Measurements from ENCODE around the gene CPS1.

Gene CPS1

GRCh38 chr2:210546424-210547208 lies 9.8 kb upstream of the CPS1 start:
- no peaks in the 10 kb centered on the region for H3K9me3 ChIP-seq (ENCODE audit: control insufficient read depth, insufficient read depth, low read depth, low read length)
- no peaks in the 10 kb centered on the region for H3K27me3 ChIP-seq (ENCODE audit: control insufficient read depth, insufficient read depth, low read length)
- no peak overlapping the region for H3K4me3 ChIP-seq (ENCODE audit: low read depth, low read length)
- H3K9ac ChIP-seq (ENCODE audit: low read length): no peak overlapping the region
- no peaks in the 10 kb centered on the region for H3K36me3 ChIP-seq (ENCODE audit: control insufficient read depth, insufficient read depth, low read length)
- no peak overlapping the region for H3K27ac ChIP-seq (ENCODE audit: low read depth, low read length)
- H3K4me1 ChIP-seq (ENCODE audit: control insufficient read depth, insufficient read depth, low read length): peaks cover 8% of the 10 kb centered on the region

GRCh38 chr2:210548031-210548430 lies 8.4 kb upstream of the CPS1 start:
- Histone ChIP-seq H3K27ac (ENCODE audit: low read depth, low read length) (no peak overlapping the region), H3K9ac (ENCODE audit: low read length) (no peak overlapping the region), H3K4me3 (ENCODE audit: low read depth, low read length) (no peak overlapping the region), H3K27me3 (ENCODE audit: control insufficient read depth, insufficient read depth, low read length) (no peaks in the 10 kb centered on the region), H3K36me3 (ENCODE audit: control insufficient read depth, insufficient read depth, low read length) (no peaks in the 10 kb centered on the region), H3K9me3 (ENCODE audit: control insufficient read depth, insufficient read depth, low read depth, low read length) (no peaks in the 10 kb centered on the region), H3K4me1 (ENCODE audit: control insufficient read depth, insufficient read depth, low read length) (peaks cover 6% of the 10 kb centered on the region)

GRCh38 chr2:210548878-210549384 lies 7.5 kb upstream of the CPS1 start:
- no peaks in the 10 kb centered on the region for H3K9me3 ChIP-seq (ENCODE audit: control insufficient read depth, insufficient read depth, low read depth, low read length)
- no peaks in the 10 kb centered on the region for H3K36me3 ChIP-seq (ENCODE audit: control insufficient read depth, insufficient read depth, low read length)
- peaks cover 6% of the 10 kb centered on the region for H3K4me1 ChIP-seq (ENCODE audit: control insufficient read depth, insufficient read depth, low read length)
- no peak overlapping the region for H3K4me3 ChIP-seq (ENCODE audit: low read depth, low read length)
- no peak overlapping the region for H3K27ac ChIP-seq (ENCODE audit: low read depth, low read length)
- no peak overlapping the region for H3K9ac ChIP-seq (ENCODE audit: low read length)
- H3K27me3 ChIP-seq (ENCODE audit: control insufficient read depth, insufficient read depth, low read length): no peaks in the 10 kb centered on the region

GRCh38 chr2:210551001-210551400 lies 5.4 kb upstream of the CPS1 start:
- no peaks in the 10 kb centered on the region for H3K9me3 ChIP-seq (ENCODE audit: control insufficient read depth, insufficient read depth, low read depth, low read length)

GRCh38 chr2:210553373-210553772 lies 3.0 kb upstream of the CPS1 start:
- Histone ChIP-seq H3K27ac (ENCODE audit: low read depth, low read length) (no peak overlapping the region), H3K9ac (ENCODE audit: low read length) (no peak overlapping the region), H3K27me3 (ENCODE audit: control insufficient read depth, insufficient read depth, low read length) (no peaks in the 10 kb centered on the region), H3K4me1 (ENCODE audit: control insufficient read depth, insufficient read depth, low read length) (peaks cover 17% of the 10 kb centered on the region), H3K4me3 (ENCODE audit: low read depth, low read length) (no peak overlapping the region), H3K36me3 (ENCODE audit: control insufficient read depth, insufficient read depth, low read length) (no peaks in the 10 kb centered on the region), H3K9me3 (ENCODE audit: control insufficient read depth, insufficient read depth, low read depth, low read length) (no peaks in the 10 kb centered on the region)

More at GRCh38 chr2:210551001-210551400, 5.4 kb upstream of the CPS1 start:
- Histone ChIP-seq H3K36me3 (ENCODE audit: control insufficient read depth, insufficient read depth, low read length) (no peaks in the 10 kb centered on the region), H3K27ac (ENCODE audit: low read depth, low read length) (no peak overlapping the region), H3K9ac (ENCODE audit: low read length) (no peak overlapping the region), H3K27me3 (ENCODE audit: control insufficient read depth, insufficient read depth, low read length) (no peaks in the 10 kb centered on the region), H3K4me1 (ENCODE audit: control insufficient read depth, insufficient read depth, low read length) (peaks cover 6% of the 10 kb centered on the region), H3K4me3 (ENCODE audit: low read depth, low read length) (no peak overlapping the region)

- Histone ChIP-seq H3K9ac (ENCODE audit: low read length) (no peak overlapping the region), H3K36me3 (ENCODE audit: control insufficient read depth, insufficient read depth, low read length) (no peaks in the 10 kb centered on the region), H3K4me1 (ENCODE audit: control insufficient read depth, insufficient read depth, low read length) (peaks cover 11% of the 10 kb centered on the region; the same call in 1 of the 2 replicates), H3K9me3 (ENCODE audit: control insufficient read depth, insufficient read depth, low read depth, low read length) (no peaks in the 10 kb centered on the region), H3K27me3 (ENCODE audit: control insufficient read depth, insufficient read depth, low read length) (no peaks in the 10 kb centered on the region), H3K4me3 (ENCODE audit: low read depth, low read length) (no peak overlapping the region), H3K27ac (ENCODE audit: low read depth, low read length) (no peak overlapping the region)
Observed at GRCh38 chr2:210555555-210555954, 844 bp upstream of the CPS1 start.

GRCh38 chr2:210557721-210558120 lies 1.3 kb downstream of the CPS1 start:
- H3K4me1 ChIP-seq (ENCODE audit: control insufficient read depth, insufficient read depth, low read length): peaks cover 11% of the 10 kb centered on the region; the same call in 1 of the 2 replicates
- no peaks in the 10 kb centered on the region for H3K27me3 ChIP-seq (ENCODE audit: control insufficient read depth, insufficient read depth, low read length)
- H3K9ac ChIP-seq (ENCODE audit: low read length): no peak overlapping the region
- H3K27ac ChIP-seq (ENCODE audit: low read depth, low read length): no peak overlapping the region
- H3K36me3 ChIP-seq (ENCODE audit: control insufficient read depth, insufficient read depth, low read length): no peaks in the 10 kb centered on the region
- no peak overlapping the region for H3K4me3 ChIP-seq (ENCODE audit: low read depth, low read length)
- H3K9me3 ChIP-seq (ENCODE audit: control insufficient read depth, insufficient read depth, low read depth, low read length): no peaks in the 10 kb centered on the region

GRCh38 chr2:210558708-210559107 lies 2.3 kb downstream of the CPS1 start:
- H3K9me3 ChIP-seq (ENCODE audit: control insufficient read depth, insufficient read depth, low read depth, low read length): no peaks in the 10 kb centered on the region
- H3K27me3 ChIP-seq (ENCODE audit: control insufficient read depth, insufficient read depth, low read length): no peaks in the 10 kb centered on the region
- no peak overlapping the region for H3K4me3 ChIP-seq (ENCODE audit: low read depth, low read length)
- no peak overlapping the region for H3K27ac ChIP-seq (ENCODE audit: low read depth, low read length)
- H3K4me1 ChIP-seq (ENCODE audit: control insufficient read depth, insufficient read depth, low read length): peaks cover 11% of the 10 kb centered on the region; the same call in 1 of the 2 replicates
- H3K36me3 ChIP-seq (ENCODE audit: control insufficient read depth, insufficient read depth, low read length): no peaks in the 10 kb centered on the region
- H3K9ac ChIP-seq (ENCODE audit: low read length): no peak overlapping the region

GRCh38 chr2:210559182-210559581 lies 2.8 kb downstream of the CPS1 start:
- no peaks in the 10 kb centered on the region for H3K36me3 ChIP-seq (ENCODE audit: control insufficient read depth, insufficient read depth, low read length)
- H3K27me3 ChIP-seq (ENCODE audit: control insufficient read depth, insufficient read depth, low read length): no peaks in the 10 kb centered on the region
- H3K27ac ChIP-seq (ENCODE audit: low read depth, low read length): no peak overlapping the region
- no peaks in the 10 kb centered on the region for H3K9me3 ChIP-seq (ENCODE audit: control insufficient read depth, insufficient read depth, low read depth, low read length)
- H3K4me3 ChIP-seq (ENCODE audit: low read depth, low read length): no peak overlapping the region
- no peak overlapping the region for H3K9ac ChIP-seq (ENCODE audit: low read length)
- peaks cover 11% of the 10 kb centered on the region; the same call in 1 of the 2 replicates for H3K4me1 ChIP-seq (ENCODE audit: control insufficient read depth, insufficient read depth, low read length)

GRCh38 chr2:210561475-210561874 lies 5.1 kb downstream of the CPS1 start:
- Histone ChIP-seq H3K9me3 (ENCODE audit: control insufficient read depth, insufficient read depth, low read depth, low read length) (no peaks in the 10 kb centered on the region), H3K4me3 (ENCODE audit: low read depth, low read length) (no peak overlapping the region), H3K9ac (ENCODE audit: low read length) (no peak overlapping the region), H3K27me3 (ENCODE audit: control insufficient read depth, insufficient read depth, low read length) (no peaks in the 10 kb centered on the region), H3K36me3 (ENCODE audit: control insufficient read depth, insufficient read depth, low read length) (no peaks in the 10 kb centered on the region), H3K4me1 (ENCODE audit: control insufficient read depth, insufficient read depth, low read length) (peaks cover 11% of the 10 kb centered on the region; the same call in 1 of the 2 replicates), H3K27ac (ENCODE audit: low read depth, low read length) (no peak overlapping the region)

GRCh38 chr2:210562091-210562490 lies 5.7 kb downstream of the CPS1 start:
- Histone ChIP-seq H3K4me1 (ENCODE audit: control insufficient read depth, insufficient read depth, low read length) (peaks cover 9% of the 10 kb centered on the region; the same call in 1 of the 2 replicates), H3K36me3 (ENCODE audit: control insufficient read depth, insufficient read depth, low read length) (no peaks in the 10 kb centered on the region), H3K27me3 (ENCODE audit: control insufficient read depth, insufficient read depth, low read length) (no peaks in the 10 kb centered on the region), H3K9ac (ENCODE audit: low read length) (no peak overlapping the region), H3K4me3 (ENCODE audit: low read depth, low read length) (no peak overlapping the region), H3K27ac (ENCODE audit: low read depth, low read length) (no peak overlapping the region), H3K9me3 (ENCODE audit: control insufficient read depth, insufficient read depth, low read depth, low read length) (no peaks in the 10 kb centered on the region)
